NCI-H1694 treated with DMSO at 0.1 percent for 48 hours (cell line): ENCODE results near the gene FXYD2.

Source experiments
- DNase-seq: peaks from one replicate; lab custom pipeline; 2025; lab: John Stamatoyannopoulos, UW

Gene FXYD2

GRCh38 chr11:117857734-117858414, 33.3 kb upstream of the FXYD2 start:
- DNase-seq, result no peak

- no peak for DNase-seq
These were observed 31.5 kb upstream of the FXYD2 start for GRCh38 chr11:117855912-117856651.

GRCh38 chr11:117855186-117855845, 30.8 kb upstream of the FXYD2 start:
- no peak for DNase-seq

GRCh38 chr11:117852309-117852708, 27.8 kb upstream of the FXYD2 start:
- no peak for DNase-seq

- no peak for DNase-seq
These were observed 27.3 kb upstream of the FXYD2 start for GRCh38 chr11:117851852-117852251.

- DNase-seq, result no peak
These were observed 26.6 kb upstream of the FXYD2 start for GRCh38 chr11:117851106-117851505.

GRCh38 chr11:117849781-117850414, 25.4 kb upstream of the FXYD2 start:
- no peak for DNase-seq

- DNase-seq, result no peak
These were observed 19.3 kb upstream of the FXYD2 start for GRCh38 chr11:117843666-117844484.

- DNase-seq, result no peak
These were observed 17.8 kb upstream of the FXYD2 start for GRCh38 chr11:117842131-117842941.

- no peak for DNase-seq
These were observed 17.0 kb upstream of the FXYD2 start for GRCh38 chr11:117841551-117842031.

- DNase-seq, result no peak
These were observed 16.5 kb upstream of the FXYD2 start for GRCh38 chr11:117840881-117841550.

- no peak for DNase-seq
These were observed 15.6 kb upstream of the FXYD2 start for GRCh38 chr11:117839936-117840813.

GRCh38 chr11:117839380-117839881, 14.9 kb upstream of the FXYD2 start:
- no peak for DNase-seq

GRCh38 chr11:117838901-117839300, 14.4 kb upstream of the FXYD2 start:
- no peak for DNase-seq

- no peak for DNase-seq
These were observed 13.2 kb upstream of the FXYD2 start for GRCh38 chr11:117837791-117838190.

GRCh38 chr11:117837070-117837776, 12.7 kb upstream of the FXYD2 start:
- DNase-seq, result no peak

GRCh38 chr11:117836077-117836960, 11.8 kb upstream of the FXYD2 start:
- no peak for DNase-seq
